ENCODE data around the gene CALY.
"Not testable (repeated sequence)": the region's sequence is repeated elsewhere in the genome, so short reads cannot be mapped to it uniquely, and the experiment has no call there.

Gene CALY

GRCh38 chr10:133332936-133333699 is 3.6 kb downstream of the CALY start:
- DNase-seq (ENCODE audit: low read depth in 1 of 2, low spot score in 1 of 2), result no peak

- DNase-seq (ENCODE audit: low read depth in 1 of 2, low spot score in 1 of 2), result peak; percentile 81 to 84
These were observed 7.0 kb downstream of the CALY start for GRCh38 chr10:133329491-133330202.

- no peak for DNase-seq (ENCODE audit: low read depth in 1 of 2, low spot score in 1 of 2)
These were observed 8.0 kb downstream of the CALY start for GRCh38 chr10:133328358-133329343.

GRCh38 chr10:133327651-133328357 is 8.9 kb downstream of the CALY start:
- DNase-seq (ENCODE audit: low read depth in 1 of 2, low spot score in 1 of 2), result no peak

GRCh38 chr10:133326745-133327650 is 9.7 kb downstream of the CALY start:
- no peak for DNase-seq (ENCODE audit: low read depth in 1 of 2, low spot score in 1 of 2)

GRCh38 chr10:133326223-133326551 is 10.5 kb downstream of the CALY start:
- no peak for DNase-seq (ENCODE audit: low read depth in 1 of 2, low spot score in 1 of 2)

GRCh38 chr10:133325440-133326222 is 11.1 kb downstream of the CALY start:
- DNase-seq (ENCODE audit: low read depth in 1 of 2, low spot score in 1 of 2), result no peak

- no peak for DNase-seq (ENCODE audit: low read depth in 1 of 2, low spot score in 1 of 2)
These were observed 11.8 kb downstream of the CALY start for GRCh38 chr10:133324857-133325260.

- DNase-seq (ENCODE audit: low read depth in 1 of 2, low spot score in 1 of 2), result no peak
These were observed 12.4 kb downstream of the CALY start for GRCh38 chr10:133324198-133324792.

- DNase-seq (ENCODE audit: low read depth in 1 of 2, low spot score in 1 of 2), result not testable (repeated sequence)
These were observed 14.5 kb downstream of the CALY start for GRCh38 chr10:133322064-133322709.

- not testable (repeated sequence) for DNase-seq (ENCODE audit: low read depth in 1 of 2, low spot score in 1 of 2)
These were observed 15.8 kb downstream of the CALY start for GRCh38 chr10:133320852-133321422.

GRCh38 chr10:133318494-133319127 is 18.1 kb downstream of the CALY start:
- DNase-seq (ENCODE audit: low read depth in 1 of 2, low spot score in 1 of 2), result peak; percentile 44 to 54

- no peak for DNase-seq (ENCODE audit: low read depth in 1 of 2, low spot score in 1 of 2)
These were observed 20.0 kb downstream of the CALY start for GRCh38 chr10:133316732-133317131.

GRCh38 chr10:133316266-133316665 is 20.4 kb downstream of the CALY start:
- no peak for DNase-seq (ENCODE audit: low read depth in 1 of 2, low spot score in 1 of 2)

- no peak for DNase-seq (ENCODE audit: low read depth in 1 of 2, low spot score in 1 of 2)
These were observed 20.8 kb downstream of the CALY start for GRCh38 chr10:133315847-133316246.

GRCh38 chr10:133314911-133315310 is 21.8 kb downstream of the CALY start:
- no peak for DNase-seq (ENCODE audit: low read depth in 1 of 2, low spot score in 1 of 2)

- DNase-seq (ENCODE audit: low read depth in 1 of 2, low spot score in 1 of 2), result no peak
These were observed 23.5 kb downstream of the CALY start for GRCh38 chr10:133313192-133313591.
